Measurements from ENCODE around the gene LMAN2.

The LMAN2 gene

DNA sequence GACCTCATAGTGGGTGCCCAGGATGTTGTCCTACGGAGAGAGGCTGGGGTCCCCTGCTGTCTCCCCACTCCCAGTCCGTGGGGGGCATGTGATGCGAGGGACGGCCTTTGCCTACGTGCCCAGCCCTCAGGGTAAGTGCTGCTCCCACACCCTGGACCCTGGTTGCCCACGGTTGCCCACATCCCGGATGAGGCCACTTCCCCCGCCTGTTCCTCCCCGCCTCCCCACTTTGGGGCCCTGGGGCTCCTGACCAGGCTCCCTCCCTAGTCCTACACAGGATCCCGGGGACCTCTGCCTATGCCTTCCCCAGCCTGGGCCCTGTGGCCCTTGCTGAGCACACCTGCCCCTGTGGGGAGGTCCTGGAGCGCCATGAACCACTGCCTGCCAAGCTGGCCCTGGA lies 34.3 kb upstream of the LMAN2 start:
- Histone ChIP-seq H3K27ac (ENCODE audit: extremely low read depth, low read depth, low read length) (no peak overlapping the region), H3K4me1 (ENCODE audit: control insufficient read depth, insufficient read depth, low read length) (peaks cover 6% of the 10 kb centered on the region; the same call in 1 of the 2 replicates), H3K4me3 (ENCODE audit: low read depth, low read length) (no peak overlapping the region), H3K9me3 (ENCODE audit: control insufficient read depth, insufficient read depth, low read depth, low read length) (no peaks in the 10 kb centered on the region), H3K36me3 (ENCODE audit: control insufficient read depth in 2 of 2, insufficient read depth in 1 of 2, low read length in 2 of 2) (no peaks in the 10 kb centered on the region)
- ChIA-PET CTCF (interaction anchor here (1.1 to 2.3 kb wide), 4 partner anchors 7 to 76 kb away, joined by 3 to 10 read pairs (median 7); no protein-coding TSS in a partner anchor), POLR2A (interaction anchor here (1.2 kb wide), 1 partner anchor 14 kb away, joined by 5 read pairs; no protein-coding TSS in a partner anchor)
- TF ChIP-seq SCRT2 (tag by site-specific recombination; IDR thresholded peaks at IDR 0.05) (no peak), ZFHX2 (tag by site-specific recombination; conservative IDR thresholded peaks at IDR 0.05) (peak; percentile 68), EGR2 (tag by site-specific recombination; IDR thresholded peaks at IDR 0.05; ENCODE audit: low read depth) (peak; percentile 63), RBAK (tag by site-specific recombination; IDR thresholded peaks at IDR 0.05) (no peak)
- TF ChIP-seq, protein P1, sequence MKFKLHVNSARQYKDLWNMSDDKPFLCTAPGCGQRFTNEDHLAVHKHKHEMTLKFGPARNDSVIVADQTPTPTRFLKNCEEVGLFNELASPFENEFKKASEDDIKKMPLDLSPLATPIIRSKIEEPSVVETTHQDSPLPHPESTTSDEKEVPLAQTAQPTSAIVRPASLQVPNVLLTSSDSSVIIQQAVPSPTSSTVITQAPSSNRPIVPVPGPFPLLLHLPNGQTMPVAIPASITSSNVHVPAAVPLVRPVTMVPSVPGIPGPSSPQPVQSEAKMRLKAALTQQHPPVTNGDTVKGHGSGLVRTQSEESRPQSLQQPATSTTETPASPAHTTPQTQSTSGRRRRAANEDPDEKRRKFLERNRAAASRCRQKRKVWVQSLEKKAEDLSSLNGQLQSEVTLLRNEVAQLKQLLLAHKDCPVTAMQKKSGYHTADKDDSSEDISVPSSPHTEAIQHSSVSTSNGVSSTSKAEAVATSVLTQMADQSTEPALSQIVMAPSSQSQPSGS (tag by site-specific recombination; IDR thresholded peaks at IDR 0.05; ENCODE audit: low read depth) = no peak

DNA sequence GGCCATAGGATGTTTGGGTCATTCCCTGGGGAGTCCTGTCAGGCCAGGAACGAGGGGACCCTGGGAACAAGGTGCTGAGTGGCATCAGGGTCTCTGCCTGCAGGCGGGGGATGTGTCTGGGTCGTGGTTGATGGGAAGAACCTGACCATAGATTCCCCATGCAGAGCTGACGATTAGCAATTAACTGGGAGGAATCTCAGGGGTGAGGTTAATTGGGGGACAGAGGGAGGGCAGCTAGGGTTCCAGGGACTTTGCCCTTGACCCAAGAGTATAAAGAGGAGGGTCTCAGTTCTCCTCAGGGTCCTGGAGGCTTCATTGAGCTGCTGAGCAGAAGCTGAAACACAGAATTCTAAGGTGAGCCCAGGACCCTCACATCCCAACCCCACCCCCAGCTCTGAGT lies 32.7 kb upstream of the LMAN2 start, which contains the start of gene SLC34A1:
SLC34A1 (plus strand) TSS at position 301 of the 400 bp plus-strand sequence. CDS start 1,308 bp downstream, outside the sequence.
- Histone ChIP-seq H3K4me1 (ENCODE audit: control insufficient read depth, insufficient read depth, low read length) (peaks cover 6% of the 10 kb centered on the region; the same call in 1 of the 2 replicates), H3K27ac (ENCODE audit: extremely low read depth, low read depth, low read length) (no peak within 1 kb of the TSS), H3K4me3 (ENCODE audit: low read depth, low read length) (no peak within 1 kb of the TSS), H3K9me3 (ENCODE audit: control insufficient read depth, insufficient read depth, low read depth, low read length) (no peaks in the 10 kb centered on the region), H3K36me3 (ENCODE audit: control insufficient read depth in 2 of 2, insufficient read depth in 1 of 2, low read length in 2 of 2) (no peaks in the 10 kb centered on the region)
- CTCF ChIA-PET = interaction anchor here (0.7 to 2.3 kb wide), 9 partner anchors 9 to 73 kb away, joined by 3 to 10 read pairs (median 4); no protein-coding TSS in a partner anchor
- TF ChIP-seq ZNF266 (tag by site-specific recombination; IDR thresholded peaks at IDR 0.05; ENCODE audit: low read depth) (no peak), ZNF211 (tag by site-specific recombination; IDR thresholded peaks at IDR 0.05; ENCODE audit: low read depth) (no peak), KLF7 (tag by site-specific recombination; IDR thresholded peaks at IDR 0.05; ENCODE audit: borderline replicate concordance) (no peak), SP2 (tag by site-specific recombination; IDR thresholded peaks at IDR 0.05) (no peak), ZNF558 (tag by site-specific recombination; IDR thresholded peaks at IDR 0.05) (no peak), OSR2 (tag by site-specific recombination; IDR thresholded peaks at IDR 0.05) (no peak), ZNF777 (tag by site-specific recombination; IDR thresholded peaks at IDR 0.05; ENCODE audit: borderline replicate concordance) (no peak), ZNF350 (tag by site-specific recombination; IDR thresholded peaks at IDR 0.05) (no peak), KLF9 (tag by site-specific recombination; IDR thresholded peaks at IDR 0.05; ENCODE audit: low read depth) (no peak), ZNF791 (tag by site-specific recombination; IDR thresholded peaks at IDR 0.05) (no peak), ZNF121 (tag by site-specific recombination; IDR thresholded peaks at IDR 0.05) (no peak), KLF8 (tag by site-specific recombination; IDR thresholded peaks at IDR 0.05) (no peak)
- TF ChIP-seq, protein P2, sequence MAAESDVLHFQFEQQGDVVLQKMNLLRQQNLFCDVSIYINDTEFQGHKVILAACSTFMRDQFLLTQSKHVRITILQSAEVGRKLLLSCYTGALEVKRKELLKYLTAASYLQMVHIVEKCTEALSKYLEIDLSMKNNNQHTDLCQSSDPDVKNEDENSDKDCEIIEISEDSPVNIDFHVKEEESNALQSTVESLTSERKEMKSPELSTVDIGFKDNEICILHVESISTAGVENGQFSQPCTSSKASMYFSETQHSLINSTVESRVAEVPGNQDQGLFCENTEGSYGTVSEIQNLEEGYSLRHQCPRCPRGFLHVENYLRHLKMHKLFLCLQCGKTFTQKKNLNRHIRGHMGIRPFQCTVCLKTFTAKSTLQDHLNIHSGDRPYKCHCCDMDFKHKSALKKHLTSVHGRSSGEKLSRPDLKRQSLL (tag by site-specific recombination; IDR thresholded peaks at IDR 0.05) = no peak
- TF ChIP-seq, protein P3, sequence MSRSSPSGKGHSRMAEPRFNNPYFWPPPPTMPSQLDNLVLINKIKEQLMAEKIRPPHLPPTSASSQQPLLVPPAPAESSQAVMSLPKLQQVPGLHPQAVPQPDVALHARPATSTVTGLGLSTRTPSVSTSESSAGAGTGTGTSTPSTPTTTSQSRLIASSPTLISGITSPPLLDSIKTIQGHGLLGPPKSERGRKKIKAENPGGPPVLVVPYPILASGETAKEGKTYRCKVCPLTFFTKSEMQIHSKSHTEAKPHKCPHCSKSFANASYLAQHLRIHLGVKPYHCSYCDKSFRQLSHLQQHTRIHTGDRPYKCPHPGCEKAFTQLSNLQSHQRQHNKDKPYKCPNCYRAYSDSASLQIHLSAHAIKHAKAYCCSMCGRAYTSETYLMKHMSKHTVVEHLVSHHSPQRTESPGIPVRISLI (tag by site-specific recombination; IDR thresholded peaks at IDR 0.05) = no peak
- TF ChIP-seq, protein P4, sequence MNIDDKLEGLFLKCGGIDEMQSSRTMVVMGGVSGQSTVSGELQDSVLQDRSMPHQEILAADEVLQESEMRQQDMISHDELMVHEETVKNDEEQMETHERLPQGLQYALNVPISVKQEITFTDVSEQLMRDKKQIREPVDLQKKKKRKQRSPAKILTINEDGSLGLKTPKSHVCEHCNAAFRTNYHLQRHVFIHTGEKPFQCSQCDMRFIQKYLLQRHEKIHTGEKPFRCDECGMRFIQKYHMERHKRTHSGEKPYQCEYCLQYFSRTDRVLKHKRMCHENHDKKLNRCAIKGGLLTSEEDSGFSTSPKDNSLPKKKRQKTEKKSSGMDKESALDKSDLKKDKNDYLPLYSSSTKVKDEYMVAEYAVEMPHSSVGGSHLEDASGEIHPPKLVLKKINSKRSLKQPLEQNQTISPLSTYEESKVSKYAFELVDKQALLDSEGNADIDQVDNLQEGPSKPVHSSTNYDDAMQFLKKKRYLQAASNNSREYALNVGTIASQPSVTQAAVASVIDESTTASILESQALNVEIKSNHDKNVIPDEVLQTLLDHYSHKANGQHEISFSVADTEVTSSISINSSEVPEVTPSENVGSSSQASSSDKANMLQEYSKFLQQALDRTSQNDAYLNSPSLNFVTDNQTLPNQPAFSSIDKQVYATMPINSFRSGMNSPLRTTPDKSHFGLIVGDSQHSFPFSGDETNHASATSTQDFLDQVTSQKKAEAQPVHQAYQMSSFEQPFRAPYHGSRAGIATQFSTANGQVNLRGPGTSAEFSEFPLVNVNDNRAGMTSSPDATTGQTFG (tag by site-specific recombination; IDR thresholded peaks at IDR 0.05; ENCODE audit: borderline replicate concordance) = no peak
- TF ChIP-seq, protein P5, sequence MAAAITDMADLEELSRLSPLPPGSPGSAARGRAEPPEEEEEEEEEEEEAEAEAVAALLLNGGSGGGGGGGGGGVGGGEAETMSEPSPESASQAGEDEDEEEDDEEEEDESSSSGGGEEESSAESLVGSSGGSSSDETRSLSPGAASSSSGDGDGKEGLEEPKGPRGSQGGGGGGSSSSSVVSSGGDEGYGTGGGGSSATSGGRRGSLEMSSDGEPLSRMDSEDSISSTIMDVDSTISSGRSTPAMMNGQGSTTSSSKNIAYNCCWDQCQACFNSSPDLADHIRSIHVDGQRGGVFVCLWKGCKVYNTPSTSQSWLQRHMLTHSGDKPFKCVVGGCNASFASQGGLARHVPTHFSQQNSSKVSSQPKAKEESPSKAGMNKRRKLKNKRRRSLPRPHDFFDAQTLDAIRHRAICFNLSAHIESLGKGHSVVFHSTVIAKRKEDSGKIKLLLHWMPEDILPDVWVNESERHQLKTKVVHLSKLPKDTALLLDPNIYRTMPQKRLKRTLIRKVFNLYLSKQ (tag by site-specific recombination; IDR thresholded peaks at IDR 0.05; ENCODE audit: borderline replicate concordance) = no peak
- TF ChIP-seq, protein P1 (tag by site-specific recombination; IDR thresholded peaks at IDR 0.05; ENCODE audit: low read depth) = no peak
- POLR2A ChIA-PET = no interaction called here
